IPS-15b (cell line): ENCODE measurements around the gene STK10.

Experiments
- H3K27me3 ChIP-seq: one replicate; pipeline ENCODE4 v1.6.1; 2013; ENCODE audit warnings: low read length; ENCODE audit not compliant: control insufficient read depth, insufficient read depth
- H3K36me3 ChIP-seq: one replicate; pipeline ENCODE4 v1.6.1; 2013; ENCODE audit warnings: low read length; ENCODE audit not compliant: control insufficient read depth, insufficient read depth
- H3K4me1 ChIP-seq: one replicate; pipeline ENCODE4 v1.6.1; 2013; ENCODE audit warnings: mild to moderate bottlenecking, low read length; ENCODE audit not compliant: control insufficient read depth, insufficient read depth
- H3K4me3 ChIP-seq: one replicate; pipeline ENCODE4 v1.5.1; 2013; ENCODE audit warnings: low read depth, low read length
- H3K9ac ChIP-seq: one replicate; pipeline ENCODE4 v1.6.1; 2013; ENCODE audit warnings: low read depth, mild to moderate bottlenecking, low read length
- H3K9me3 ChIP-seq: one replicate; pipeline ENCODE4 v1.6.1; 2013; ENCODE audit warnings: mild to moderate bottlenecking, low read length; ENCODE audit not compliant: control insufficient read depth, insufficient read depth

The STK10 gene

GRCh38 chr5:172172912-172173563 is 15.0 kb downstream of the STK10 start:
- H3K9ac ChIP-seq: no peak overlapping the region
- H3K36me3 ChIP-seq: no peaks in the 10 kb centered on the region
- H3K9me3 ChIP-seq: no peaks in the 10 kb centered on the region
- no peaks in the 10 kb centered on the region for H3K27me3 ChIP-seq
- peaks cover 5% of the 10 kb centered on the region for H3K4me1 ChIP-seq
- no peak overlapping the region for H3K4me3 ChIP-seq

- no peak overlapping the region for H3K9ac ChIP-seq
- H3K36me3 ChIP-seq: no peaks in the 10 kb centered on the region
- H3K27me3 ChIP-seq: no peaks in the 10 kb centered on the region
- no peak overlapping the region for H3K4me3 ChIP-seq
- peaks cover 7% of the 10 kb centered on the region for H3K4me1 ChIP-seq
- no peaks in the 10 kb centered on the region for H3K9me3 ChIP-seq
These were observed 16.9 kb downstream of the STK10 start for GRCh38 chr5:172171118-172171517.

- no peaks in the 10 kb centered on the region for H3K9me3 ChIP-seq
- H3K36me3 ChIP-seq: no peaks in the 10 kb centered on the region
- H3K27me3 ChIP-seq: no peaks in the 10 kb centered on the region
- H3K4me1 ChIP-seq: peaks cover 7% of the 10 kb centered on the region
- no peak overlapping the region for H3K9ac ChIP-seq
- no peak overlapping the region for H3K4me3 ChIP-seq
These were observed 17.7 kb downstream of the STK10 start for GRCh38 chr5:172170251-172170701.

- Histone ChIP-seq H3K27me3 (no peaks in the 10 kb centered on the region), H3K4me3 (no peak overlapping the region), H3K4me1 (peaks cover 2% of the 10 kb centered on the region), H3K36me3 (no peaks in the 10 kb centered on the region), H3K9me3 (no peaks in the 10 kb centered on the region), H3K9ac (no peak overlapping the region)
These were observed 18.8 kb downstream of the STK10 start for GRCh38 chr5:172169216-172169615.

- Histone ChIP-seq H3K36me3 (no peaks in the 10 kb centered on the region), H3K4me3 (no peak overlapping the region), H3K9me3 (no peaks in the 10 kb centered on the region), H3K27me3 (no peaks in the 10 kb centered on the region), H3K4me1 (peaks cover 2% of the 10 kb centered on the region), H3K9ac (no peak overlapping the region)
These were observed 19.7 kb downstream of the STK10 start for GRCh38 chr5:172168311-172168710.

- Histone ChIP-seq H3K9me3 (no peaks in the 10 kb centered on the region), H3K4me3 (no peak overlapping the region), H3K36me3 (no peaks in the 10 kb centered on the region), H3K27me3 (no peaks in the 10 kb centered on the region), H3K9ac (peak overlapping the region; percentile 16), H3K4me1 (peaks cover 2% of the 10 kb centered on the region)
These were observed 20.1 kb downstream of the STK10 start for GRCh38 chr5:172167895-172168294.

GRCh38 chr5:172166030-172166826 is 21.8 kb downstream of the STK10 start:
- peaks cover 2% of the 10 kb centered on the region for H3K4me1 ChIP-seq
- no peaks in the 10 kb centered on the region for H3K27me3 ChIP-seq
- no peak overlapping the region for H3K9ac ChIP-seq
- no peaks in the 10 kb centered on the region for H3K9me3 ChIP-seq
- H3K4me3 ChIP-seq: no peak overlapping the region
- H3K36me3 ChIP-seq: peaks cover 3% of the 10 kb centered on the region

GRCh38 chr5:172165465-172165864 is 22.6 kb downstream of the STK10 start:
- Histone ChIP-seq H3K9ac (no peak overlapping the region), H3K36me3 (peaks cover 3% of the 10 kb centered on the region), H3K4me1 (peaks cover 2% of the 10 kb centered on the region), H3K9me3 (no peaks in the 10 kb centered on the region), H3K27me3 (no peaks in the 10 kb centered on the region), H3K4me3 (no peak overlapping the region)

- H3K9ac ChIP-seq: no peak overlapping the region
- no peak overlapping the region for H3K4me3 ChIP-seq
- H3K9me3 ChIP-seq: no peaks in the 10 kb centered on the region
These were observed 23.2 kb downstream of the STK10 start for GRCh38 chr5:172164769-172165212.

GRCh38 chr5:172163346-172163745 is 24.7 kb downstream of the STK10 start:
- Histone ChIP-seq H3K4me1 (peaks cover 2% of the 10 kb centered on the region), H3K9me3 (no peaks in the 10 kb centered on the region), H3K9ac (no peak overlapping the region), H3K27me3 (no peaks in the 10 kb centered on the region), H3K36me3 (peaks cover 3% of the 10 kb centered on the region), H3K4me3 (no peak overlapping the region)

More at GRCh38 chr5:172164769-172165212, 23.2 kb downstream of the STK10 start:
- H3K27me3 ChIP-seq: no peaks in the 10 kb centered on the region
- peaks cover 3% of the 10 kb centered on the region for H3K36me3 ChIP-seq
- peaks cover 2% of the 10 kb centered on the region for H3K4me1 ChIP-seq

- H3K9ac ChIP-seq: no peak overlapping the region
- no peaks in the 10 kb centered on the region for H3K9me3 ChIP-seq
- peaks cover 3% of the 10 kb centered on the region for H3K36me3 ChIP-seq
- no peak overlapping the region for H3K4me3 ChIP-seq
- no peaks in the 10 kb centered on the region for H3K27me3 ChIP-seq
- peaks cover 1% of the 10 kb centered on the region for H3K4me1 ChIP-seq
These were observed 25.1 kb downstream of the STK10 start for GRCh38 chr5:172162987-172163343.
